ENCODE results near the gene PRELID2.
A peak's percentile ranks its signal among the peaks of the same experiment; 100 is the strongest.

PRELID2 gene

GRCh38 chr5:145797336-145797735 is 37.8 kb downstream of the PRELID2 start:
- peak; percentile 19 for DNase-seq (ENCODE audit: low read depth)

DNA sequence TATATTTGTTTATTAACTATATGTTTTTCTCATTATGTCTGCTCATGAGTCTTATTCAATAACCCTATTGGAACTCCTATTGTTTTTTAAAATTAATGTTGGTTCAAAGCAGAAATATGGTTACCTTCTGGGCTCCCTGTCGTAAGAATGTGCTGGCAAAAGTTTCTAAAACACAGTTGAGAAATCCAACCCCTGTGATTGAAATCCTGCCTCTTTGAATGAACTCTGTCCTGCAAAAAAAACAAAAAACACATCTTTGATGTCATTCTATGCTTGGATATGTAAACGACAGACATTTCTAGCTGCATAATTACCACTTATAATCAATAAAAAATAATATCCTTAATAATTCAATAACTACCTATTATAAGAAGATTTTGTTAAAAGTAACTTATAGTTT is 38.8 kb downstream of the PRELID2 start:
- DNase-seq (ENCODE audit: low read depth): no peak

- DNase-seq (ENCODE audit: low read depth): no peak
Measured at GRCh38 chr5:145793574-145793973, 41.6 kb downstream of the PRELID2 start.

- DNase-seq (ENCODE audit: low read depth): no peak
Measured at GRCh38 chr5:145792840-145793239, 42.3 kb downstream of the PRELID2 start.

DNA sequence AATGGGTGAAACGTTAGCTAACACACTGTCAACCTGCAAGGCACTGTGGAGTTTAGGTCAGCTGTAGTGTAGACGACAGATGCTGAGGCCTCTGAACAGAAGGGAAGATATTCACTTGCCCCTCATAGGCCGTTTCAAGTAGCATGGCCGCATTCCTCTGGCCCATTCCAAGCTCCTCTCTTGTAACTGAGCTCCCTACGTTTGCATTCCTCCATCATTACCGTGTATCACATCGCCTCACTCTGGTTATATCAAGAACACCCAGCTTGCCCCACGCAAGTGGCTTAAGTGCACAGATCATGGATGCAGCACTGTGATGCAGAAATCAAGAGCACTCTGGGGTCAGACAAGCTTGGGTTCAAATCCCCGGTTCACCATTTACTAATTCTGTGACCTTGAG is 43.3 kb downstream of the PRELID2 start:
- no peak for DNase-seq (ENCODE audit: low read depth)

DNA sequence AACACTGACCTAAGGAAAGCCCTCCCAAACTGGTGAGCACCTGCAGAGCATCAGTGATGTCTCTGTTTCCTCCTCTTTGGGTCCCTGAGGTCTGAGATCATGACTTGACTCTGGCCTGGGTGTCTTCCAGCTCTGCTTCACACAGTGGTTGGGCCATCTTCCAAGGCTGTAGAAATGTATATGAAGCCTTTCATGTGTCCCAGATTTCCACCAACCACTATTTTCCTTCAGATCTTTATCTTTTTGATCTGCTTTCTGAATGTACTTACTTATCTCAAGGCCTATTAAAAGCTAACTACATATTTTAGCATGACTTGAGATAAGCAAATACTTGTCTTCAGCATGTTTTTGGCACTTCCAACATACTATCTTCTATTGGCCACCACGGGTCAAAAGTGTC is 47.1 kb downstream of the PRELID2 start:
- DNase-seq (ENCODE audit: low read depth): peak; percentile 55

DNA sequence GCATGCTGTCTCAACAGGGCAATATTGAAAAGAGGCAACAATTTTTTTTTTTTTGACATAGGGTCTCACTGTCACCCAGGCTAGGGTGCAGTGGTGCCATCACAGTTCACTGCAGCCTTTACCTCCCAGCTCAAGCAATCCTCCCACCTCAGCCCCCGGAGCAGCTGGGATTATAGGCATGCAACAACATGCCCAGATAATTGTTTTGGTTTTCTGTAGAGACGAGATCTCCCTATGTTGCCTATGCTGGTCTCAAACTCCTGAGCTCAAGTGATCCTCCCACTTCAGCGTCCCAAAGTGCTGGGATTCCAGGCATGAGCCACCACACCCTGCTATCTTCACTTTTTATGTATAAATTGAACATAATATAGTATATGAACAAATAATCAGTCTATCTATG is 47.6 kb downstream of the PRELID2 start:
- peak; percentile 4 for DNase-seq (ENCODE audit: low read depth)

- DNase-seq (ENCODE audit: low read depth): peak; percentile 89
Measured at GRCh38 chr5:145787001-145787400, 48.1 kb downstream of the PRELID2 start.

GRCh38 chr5:145780982-145781381 is 54.2 kb downstream of the PRELID2 start:
- DNase-seq (ENCODE audit: low read depth): no peak

DNA sequence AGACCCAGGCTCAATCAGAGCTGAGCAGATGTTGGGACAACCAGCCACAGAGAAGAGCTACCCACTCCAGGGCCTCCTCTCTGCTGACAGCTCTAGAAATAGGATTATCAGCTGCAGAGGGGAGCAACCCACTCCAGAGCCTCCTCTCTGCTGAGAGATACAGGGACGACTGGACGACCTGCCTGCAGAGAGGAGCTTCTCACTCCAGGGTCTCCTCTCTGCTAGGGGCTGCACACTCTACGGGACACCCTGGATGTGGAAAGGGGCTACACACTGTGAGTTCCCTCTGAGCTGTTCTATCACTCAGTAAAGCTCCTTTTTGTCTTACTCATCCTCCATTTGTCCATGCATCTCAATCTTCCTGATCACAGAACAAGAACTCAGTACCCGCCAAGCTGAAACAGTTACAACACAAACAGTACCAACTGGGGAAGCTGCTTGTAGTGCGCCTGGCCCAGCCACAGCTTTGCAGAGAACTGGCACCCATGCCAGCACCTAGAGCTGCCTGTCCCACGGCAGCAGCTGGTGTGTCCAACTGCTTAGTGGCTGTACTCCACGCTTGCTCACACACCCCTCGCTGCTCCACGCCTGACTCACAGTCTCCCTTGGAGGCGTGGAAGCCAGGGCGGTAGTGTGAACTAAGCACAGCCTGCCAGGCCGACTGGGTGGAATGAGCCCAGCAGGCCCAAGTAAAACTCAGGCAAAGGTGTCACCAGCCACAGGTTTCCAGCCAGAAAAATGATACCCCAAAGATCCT is 56.8 kb downstream of the PRELID2 start:
- DNase-seq (ENCODE audit: low read depth): peak; percentile 5

DNA sequence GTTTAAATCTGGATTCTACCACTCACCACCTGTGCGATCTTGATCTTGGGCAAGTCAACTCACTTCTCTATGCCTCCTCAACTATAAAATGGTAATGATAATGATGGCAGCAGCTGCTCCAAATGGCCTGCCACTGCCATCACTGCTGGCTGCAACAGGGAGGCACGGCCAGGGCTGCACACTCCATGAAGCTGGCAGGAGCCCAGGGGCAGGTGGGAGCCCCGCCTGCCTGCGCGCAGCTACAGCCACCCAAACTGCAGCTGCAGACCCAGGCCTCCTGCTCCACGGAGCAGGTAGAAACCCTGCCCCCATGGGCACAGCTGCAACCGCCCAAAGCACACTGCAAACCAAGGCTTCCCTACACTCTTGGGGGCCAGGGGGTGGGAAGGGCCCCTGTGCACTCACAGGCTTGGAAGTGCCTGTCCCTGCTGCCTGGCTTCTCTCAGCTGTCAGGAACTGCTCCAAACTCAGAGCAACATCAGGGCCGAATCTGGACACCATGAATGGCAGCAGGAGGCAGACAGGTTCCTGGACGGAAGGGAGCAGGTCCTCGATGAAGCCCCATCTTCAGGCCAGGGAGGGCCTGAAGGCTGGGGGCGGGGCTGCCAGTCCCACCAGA is 57.6 kb downstream of the PRELID2 start:
- no peak for DNase-seq (ENCODE audit: low read depth)

DNA sequence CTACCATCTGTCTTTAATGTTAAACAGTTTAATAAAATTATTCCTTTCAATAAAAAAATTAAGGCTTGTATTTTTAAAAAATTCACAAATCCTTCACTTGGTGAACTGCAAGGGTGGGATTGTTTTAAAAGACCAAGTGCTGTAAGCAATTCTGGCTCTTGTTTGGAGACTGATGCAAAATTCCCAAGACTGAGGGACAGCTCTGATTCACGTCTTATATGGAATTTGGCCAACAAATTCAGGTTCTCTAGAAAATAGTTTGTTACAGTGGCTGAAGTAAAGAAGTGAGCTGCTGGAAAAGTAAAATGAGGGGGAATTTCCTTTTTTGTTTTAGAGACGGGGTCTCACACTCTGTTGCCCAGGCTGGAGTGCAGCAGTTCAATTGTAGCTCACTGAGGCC is 58.3 kb downstream of the PRELID2 start:
- DNase-seq (ENCODE audit: low read depth): peak; percentile 48

- peak; percentile 95 for DNase-seq (ENCODE audit: low read depth)
Measured at GRCh38 chr5:145775893-145776444, 59.2 kb downstream of the PRELID2 start.

GRCh38 chr5:145775411-145775810 is 59.7 kb downstream of the PRELID2 start:
- DNase-seq (ENCODE audit: low read depth): peak; percentile 50

GRCh38 chr5:145774442-145774841 is 60.7 kb downstream of the PRELID2 start:
- DNase-seq (ENCODE audit: low read depth): no peak

DNA sequence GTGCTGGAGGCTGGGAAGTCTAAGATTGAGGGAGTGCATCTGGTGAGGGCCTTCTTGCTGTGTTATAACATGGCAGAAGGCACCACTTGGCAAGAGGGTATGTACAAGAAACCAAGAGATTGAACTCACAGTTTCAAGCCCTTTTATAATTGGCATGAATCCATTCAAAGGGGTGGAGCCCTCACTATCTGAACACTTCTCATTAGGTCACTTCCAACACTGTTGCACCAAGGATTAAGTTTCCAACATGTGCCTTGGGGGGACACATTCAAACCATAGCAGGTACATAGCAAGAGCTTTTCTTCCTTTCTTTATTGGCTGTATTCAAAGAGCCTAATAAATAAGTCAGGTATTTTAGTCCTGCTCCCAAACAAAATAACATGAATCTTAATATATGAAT is 62.7 kb downstream of the PRELID2 start:
- no peak for DNase-seq (ENCODE audit: low read depth)

DNA sequence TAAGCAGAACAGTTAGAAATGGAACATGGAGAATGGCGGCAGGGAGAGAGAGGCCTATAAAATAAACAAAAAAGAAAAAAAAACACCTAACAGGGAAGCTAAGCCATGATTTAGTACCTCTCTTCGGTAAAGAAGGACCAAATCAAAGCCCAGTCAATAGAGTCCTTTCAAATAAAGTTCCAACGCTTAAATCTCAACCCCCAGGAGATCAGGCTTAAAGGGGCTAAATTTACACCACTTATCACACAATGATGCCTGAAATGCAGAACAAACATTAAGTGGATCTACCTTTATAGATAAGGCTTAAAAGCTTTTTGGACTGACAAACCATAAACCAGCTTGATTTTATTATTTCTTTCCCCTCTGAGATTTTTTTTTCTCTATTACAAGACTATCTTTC is 66.3 kb downstream of the PRELID2 start:
- no peak for DNase-seq (ENCODE audit: low read depth)

DNA sequence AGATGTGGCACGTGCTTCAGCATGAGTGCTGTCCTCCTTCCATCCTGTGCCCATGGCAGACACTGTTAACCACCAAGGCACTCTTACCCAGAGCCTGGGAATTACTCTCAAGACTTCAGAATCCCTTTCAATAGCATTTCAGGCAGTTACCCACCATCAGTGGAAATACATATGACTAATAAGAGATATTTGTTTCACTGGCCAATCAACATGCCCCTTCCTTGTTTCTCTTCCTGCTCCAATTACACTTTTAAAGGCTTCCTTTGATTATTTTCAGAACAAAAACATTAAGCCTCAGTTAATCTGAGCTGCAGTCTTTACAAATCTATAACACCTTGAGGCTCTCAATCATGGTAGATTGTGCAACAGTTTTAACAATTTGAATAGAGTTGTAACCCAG is 70.8 kb downstream of the PRELID2 start:
- DNase-seq (ENCODE audit: low read depth): no peak

DNA sequence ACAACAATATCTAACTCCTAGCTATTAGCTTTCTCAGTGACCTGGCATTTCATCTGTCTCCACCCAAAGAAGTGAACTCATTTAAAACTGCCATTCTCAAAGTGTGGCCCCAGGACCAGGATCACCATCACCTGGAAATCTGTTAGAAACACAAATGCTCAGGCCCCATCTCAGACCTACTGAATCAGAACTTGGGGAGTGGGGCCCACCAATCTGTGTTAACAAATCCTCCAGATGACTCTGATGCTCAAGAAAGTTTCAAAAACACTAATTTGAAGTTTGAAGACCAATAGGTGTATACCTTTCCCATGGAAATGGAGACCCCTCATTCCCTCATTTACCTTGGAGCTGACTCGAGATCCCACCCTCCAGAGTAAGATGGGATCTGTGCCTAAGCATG is 72.3 kb downstream of the PRELID2 start:
- no peak for DNase-seq (ENCODE audit: low read depth)

DNA sequence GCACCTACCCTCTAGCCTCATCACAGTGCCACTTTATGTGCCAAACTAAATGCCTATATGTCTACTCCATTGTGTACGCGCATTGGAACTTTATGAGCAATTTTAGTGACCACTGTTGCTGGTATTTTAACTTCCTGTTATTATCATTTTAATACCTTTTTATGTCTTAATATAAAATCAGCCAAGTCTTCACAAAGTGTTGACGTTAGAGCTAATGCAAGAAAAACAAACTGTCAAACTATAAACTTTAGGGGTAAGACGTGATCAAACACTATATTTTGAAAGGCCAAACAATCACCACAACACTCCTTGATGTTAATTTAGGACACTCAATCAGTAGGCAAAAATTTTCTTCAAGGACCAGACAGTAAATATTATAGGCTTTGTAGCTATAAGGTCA is 73.9 kb downstream of the PRELID2 start:
- DNase-seq (ENCODE audit: low read depth): no peak

DNA sequence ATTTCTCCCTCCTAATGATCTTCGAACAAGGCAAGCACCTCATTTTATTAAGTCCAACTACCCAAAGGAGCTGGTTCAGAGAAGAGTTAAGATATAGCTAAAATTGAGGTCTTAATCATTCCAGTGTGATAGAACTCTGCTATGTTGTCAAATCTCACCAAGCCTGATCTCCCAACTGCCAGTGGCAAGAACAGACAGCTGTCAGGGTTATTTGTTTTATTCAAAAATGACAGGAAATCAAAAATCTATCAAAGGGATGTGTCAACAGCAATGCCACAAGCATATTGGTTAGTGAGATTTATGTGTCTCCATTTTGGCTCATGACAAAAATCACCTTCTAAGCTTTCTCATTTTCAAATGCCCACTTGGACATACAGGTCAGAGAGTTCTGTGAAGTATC is 74.5 kb downstream of the PRELID2 start:
- no peak for DNase-seq (ENCODE audit: low read depth)

DNA sequence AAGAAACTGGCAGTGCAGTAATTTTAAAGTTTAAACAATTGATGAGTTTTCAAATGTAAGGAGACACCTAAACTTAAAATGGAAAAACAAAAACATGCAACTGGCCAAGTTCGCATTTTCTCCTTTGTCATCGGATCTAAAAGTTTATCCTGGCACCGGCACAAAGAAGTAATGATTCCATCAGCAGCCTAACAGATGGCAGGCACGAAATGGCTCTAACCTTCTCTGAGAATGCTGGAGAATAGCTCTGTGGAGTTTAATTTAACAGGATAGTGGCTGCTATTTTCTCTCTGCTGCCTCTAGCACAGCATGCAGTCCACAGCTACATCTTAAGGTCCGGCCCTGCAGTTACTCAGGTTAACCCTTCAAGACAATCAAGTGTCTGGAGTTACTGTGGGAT is 82.2 kb downstream of the PRELID2 start:
- no peak for DNase-seq (ENCODE audit: low read depth)

DNA sequence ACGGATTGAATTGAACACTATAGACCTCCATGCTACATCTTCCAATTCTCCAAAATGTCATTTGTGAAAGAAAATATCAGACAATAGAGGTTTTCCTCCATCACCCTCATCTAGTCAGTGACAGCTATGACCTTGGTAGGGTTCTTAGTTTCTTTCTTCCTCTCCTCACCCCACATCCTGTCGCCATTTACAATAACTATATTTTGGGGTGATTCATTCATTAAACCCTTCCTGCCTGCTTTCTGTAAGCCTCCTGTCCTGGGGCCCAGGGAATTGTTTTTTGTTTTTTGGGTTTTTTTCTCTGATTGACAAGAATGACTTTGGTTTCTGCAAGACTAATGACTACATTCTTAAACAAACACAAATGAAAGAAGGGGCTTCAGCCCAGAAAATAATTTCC is 82.6 kb downstream of the PRELID2 start:
- DNase-seq (ENCODE audit: low read depth): no peak

DNA sequence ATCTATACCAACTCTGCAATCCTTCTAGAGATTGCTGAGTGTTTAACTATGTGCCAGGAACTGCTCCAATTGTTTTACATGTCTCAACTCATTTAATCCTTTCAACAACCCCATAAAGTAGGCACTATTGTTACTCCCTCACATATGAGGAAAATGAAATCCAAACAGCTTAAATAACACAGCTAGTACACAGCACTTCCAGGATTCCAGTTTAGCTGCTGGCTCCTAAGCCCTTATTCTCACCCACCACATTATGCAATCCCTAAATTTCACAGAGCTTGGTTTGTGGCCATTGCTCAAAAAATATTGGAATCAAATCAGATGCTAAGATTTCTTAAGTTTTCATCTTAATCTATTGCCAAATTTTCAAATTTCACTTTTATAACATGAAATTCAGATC is 84.9 kb downstream of the PRELID2 start:
- DNase-seq (ENCODE audit: low read depth): peak; percentile 32

Data from amniotic epithelial cell (primary cell).